GM18505 (cell line): ENCODE measurements around the gene KCNQ4.
A peak's percentile ranks its signal among the peaks of the same experiment; 100 is the strongest.

Experiments used
- ATAC-seq: cut with Tn5 transposase; IDR thresholded peaks from one replicate; pipeline ENCODE4 v1.9.1; 2021; ENCODE audit not compliant: unreplicated experiment
- POLR2A ChIP-seq: IDR thresholded peaks from 4 replicates; pipeline ENCODE4 v1.6.1; 2011; ENCODE audit warnings: borderline replicate concordance; ENCODE audit not compliant: insufficient read depth, insufficient read length; ENCODE audit errors: extremely low read depth

Gene KCNQ4

GRCh38 chr1:40797668-40798010 lies 14.1 kb downstream of the KCNQ4 start:
- no peak for ATAC-seq
- TF ChIP-seq POLR2A, result no peak

DNA sequence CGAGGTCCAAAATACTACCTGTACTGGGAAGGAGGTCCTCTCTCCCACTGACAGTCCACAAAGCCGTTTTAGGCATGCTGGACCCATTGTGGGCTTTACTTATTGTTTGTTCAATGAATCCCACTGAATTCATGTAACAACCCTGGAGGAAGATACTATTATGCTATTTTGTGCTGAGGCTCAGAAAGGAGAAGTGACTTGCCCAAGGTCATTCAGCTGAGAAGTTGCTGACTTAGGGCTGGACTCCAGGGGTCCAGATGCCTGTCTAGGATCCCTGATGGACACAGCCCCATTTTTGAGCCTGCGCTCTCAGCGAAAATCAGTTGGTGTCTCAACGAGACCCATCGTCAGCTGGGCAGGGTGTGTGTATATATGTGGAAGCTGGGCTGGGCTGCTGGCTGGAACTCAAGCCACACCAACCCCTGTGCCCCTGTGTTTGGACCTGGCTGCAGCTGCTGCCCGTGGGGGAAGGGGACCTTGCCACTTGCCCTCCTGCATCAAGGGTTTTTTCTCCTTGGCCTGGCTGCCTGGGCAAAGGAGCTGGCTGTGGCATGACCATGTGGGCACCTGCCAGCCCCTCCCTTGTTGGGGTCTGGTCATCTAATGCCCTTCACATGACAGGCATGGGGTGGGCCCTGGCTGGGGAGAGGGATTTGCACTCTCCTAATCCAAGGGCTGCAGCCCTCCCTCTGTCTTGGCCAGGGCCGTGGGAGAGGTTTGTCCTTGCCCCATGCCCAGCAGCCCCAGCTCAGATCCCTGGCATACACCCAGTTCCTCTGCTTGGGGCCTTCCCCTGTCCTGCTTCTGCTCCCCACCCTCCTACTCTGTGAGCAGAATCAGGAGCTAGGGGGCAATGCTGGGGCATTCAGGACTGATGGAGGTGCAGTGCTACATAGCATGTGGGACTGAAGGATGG lies 15.0 kb downstream of the KCNQ4 start:
- ATAC-seq, result no peak
- TF ChIP-seq POLR2A, result no peak

- ATAC-seq, result no peak
- TF ChIP-seq POLR2A, result no peak
These were observed 15.8 kb downstream of the KCNQ4 start for GRCh38 chr1:40799351-40799867.

GRCh38 chr1:40801742-40802077 lies 18.1 kb downstream of the KCNQ4 start:
- ATAC-seq, result no peak
- no peak for TF ChIP-seq POLR2A

GRCh38 chr1:40802078-40802741 lies 18.6 kb downstream of the KCNQ4 start:
- peak; percentile 73 for ATAC-seq
- TF ChIP-seq POLR2A, result no peak

- TF ChIP-seq POLR2A, result no peak
- no peak for ATAC-seq
These were observed 19.1 kb downstream of the KCNQ4 start for GRCh38 chr1:40802742-40803113.

DNA sequence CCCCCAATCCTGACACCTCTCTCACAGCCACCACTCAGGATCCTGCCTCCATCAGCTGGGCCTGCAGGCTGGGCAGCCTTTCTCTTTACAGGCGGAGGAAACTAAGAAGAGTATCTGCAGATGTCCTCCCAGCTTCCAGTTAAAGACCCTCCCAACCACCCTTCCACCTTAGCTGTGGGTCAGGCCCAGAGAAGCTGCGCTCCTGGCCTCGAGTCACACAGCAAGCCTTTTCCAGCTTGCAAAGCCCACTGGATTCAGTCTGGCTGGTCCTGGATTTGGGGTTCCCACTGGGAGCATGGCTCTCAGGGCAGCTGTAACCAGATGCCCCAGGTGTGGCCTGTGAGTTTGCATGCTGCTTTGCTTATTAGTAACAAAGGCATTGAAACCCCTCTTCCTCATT lies 19.9 kb downstream of the KCNQ4 start:
- TF ChIP-seq POLR2A, result no peak
- no peak for ATAC-seq

- no peak for ATAC-seq
These were observed 20.3 kb downstream of the KCNQ4 start for GRCh38 chr1:40803902-40804301.

GRCh38 chr1:40806240-40806639 lies 22.7 kb downstream of the KCNQ4 start:
- ATAC-seq, result no peak
- no peak for TF ChIP-seq POLR2A

More at GRCh38 chr1:40803902-40804301, 20.3 kb downstream of the KCNQ4 start:
- no peak for TF ChIP-seq POLR2A

- no peak for TF ChIP-seq POLR2A
- no peak for ATAC-seq
These were observed 23.4 kb downstream of the KCNQ4 start for GRCh38 chr1:40806731-40807695.

DNA sequence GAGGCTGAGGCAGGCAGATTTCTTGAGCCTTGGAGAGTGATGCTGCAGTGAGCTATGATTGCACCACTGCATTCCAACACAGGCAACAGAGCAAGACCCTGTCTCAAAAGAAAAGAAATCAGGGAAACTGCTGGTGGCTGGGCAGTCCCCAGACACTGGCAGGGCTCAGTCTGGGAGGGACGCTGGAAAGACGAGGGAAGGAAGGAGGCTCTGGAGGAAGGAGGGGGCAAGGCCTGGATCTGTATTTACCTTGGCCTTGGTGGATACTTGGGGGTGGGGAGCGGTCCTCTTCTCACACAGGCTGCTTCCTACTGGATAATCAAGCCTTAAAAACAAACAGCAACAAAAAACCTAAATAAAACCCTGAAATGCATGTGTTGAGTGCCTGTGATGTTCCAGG lies 24.4 kb downstream of the KCNQ4 start:
- TF ChIP-seq POLR2A, result no peak
- no peak for ATAC-seq

GRCh38 chr1:40808444-40808843 lies 24.9 kb downstream of the KCNQ4 start:
- no peak for TF ChIP-seq POLR2A
- no peak for ATAC-seq

GRCh38 chr1:40808909-40809308 lies 25.3 kb downstream of the KCNQ4 start:
- TF ChIP-seq POLR2A, result no peak
- ATAC-seq, result no peak

DNA sequence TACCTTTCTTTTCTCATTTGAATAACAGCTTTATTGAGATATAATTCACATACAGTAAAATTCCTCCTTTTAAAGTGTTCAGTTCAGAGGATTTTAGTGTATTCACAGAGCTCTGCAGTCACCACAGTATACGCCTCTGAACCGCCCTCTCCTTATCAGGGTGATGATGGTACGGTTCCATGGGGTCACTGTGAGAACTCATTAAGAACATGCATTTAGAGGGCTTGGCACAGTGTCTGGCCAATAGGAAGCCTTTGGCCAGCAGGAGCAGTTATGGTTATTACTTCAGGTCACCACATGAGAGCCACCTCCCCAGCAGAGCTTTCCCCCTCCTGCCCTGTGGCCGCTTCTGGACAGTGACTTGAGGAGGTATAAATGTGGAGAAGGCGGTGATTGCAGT lies 27.3 kb downstream of the KCNQ4 start:
- no peak for TF ChIP-seq POLR2A
- no peak for ATAC-seq

DNA sequence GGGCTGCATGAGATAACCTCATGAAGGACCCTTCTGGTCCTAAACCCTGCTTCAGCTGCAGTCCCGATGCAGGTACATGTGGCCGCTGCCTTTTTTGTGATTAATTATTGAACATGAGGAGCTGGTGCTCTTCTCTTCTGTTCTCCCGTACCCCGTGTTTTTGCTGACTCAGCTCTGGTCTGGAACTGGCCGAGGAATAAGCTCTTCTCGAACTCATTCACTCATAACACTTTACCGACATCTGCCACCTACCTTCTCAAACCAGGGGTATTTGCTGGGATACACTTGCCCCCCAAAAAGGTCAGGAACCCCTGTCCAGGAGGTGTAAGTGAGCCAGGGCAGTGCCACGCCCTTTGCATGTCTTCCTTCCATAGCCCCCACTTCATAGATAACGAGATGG lies 31.8 kb downstream of the KCNQ4 start:
- TF ChIP-seq POLR2A, result no peak
- no peak for ATAC-seq
